ENCODE data around the gene HNRNPLL. TPM values are rescaled to one million over a fixed set of nuclear protein-coding genes. Genes with fewer than 3 reads are reported as not detected.
"Not testable (repeated sequence)": the region's sequence is repeated elsewhere in the genome, so short reads cannot be mapped to it uniquely, and the experiment has no call there.

The HNRNPLL gene
- total RNA-seq, 1 experiment from 2014 or later = 57.7 TPM

DNA sequence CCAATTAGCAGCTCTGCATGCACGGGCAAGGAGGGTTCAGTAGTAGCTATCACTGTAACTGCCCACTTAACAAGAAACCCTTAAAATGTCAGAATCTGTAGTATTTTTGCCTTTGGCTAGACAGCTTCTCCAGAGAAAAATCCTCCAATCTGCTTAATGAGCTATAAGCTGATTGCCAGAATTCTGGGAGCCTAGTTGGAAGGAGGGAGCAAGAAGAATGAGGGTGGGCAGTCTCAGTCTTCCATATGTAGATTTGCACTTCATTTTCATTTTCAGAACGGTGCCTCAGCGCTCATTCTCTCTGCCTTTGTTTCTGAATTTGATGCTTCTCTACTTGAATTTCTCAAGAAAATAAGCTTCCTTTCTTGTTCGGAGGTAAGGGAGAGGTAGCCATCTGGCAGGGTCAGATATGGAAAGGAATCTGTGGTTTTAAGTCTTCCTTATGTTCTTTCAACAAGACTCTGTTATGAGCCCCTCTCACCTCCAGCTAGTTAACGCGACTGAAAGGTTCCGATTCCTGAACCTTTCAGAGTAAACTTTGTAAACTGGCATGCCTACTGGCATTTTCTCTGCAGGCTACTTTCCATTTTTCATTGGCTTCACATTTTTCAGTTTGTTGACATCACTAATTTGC is 53.5 kb downstream of the HNRNPLL start:
- peaks cover 11% of the 10 kb centered on the region for H3K36me3 Mint-ChIP-seq (ENCODE audit: insufficient read depth, unreplicated experiment)
- ChIA-PET POLR2A (interaction anchor here (0.5 to 1.2 kb wide), 2 partner anchors 202 to 276 kb away, joined by 3 to 4 read pairs; partner anchors contain the start of gene SRSF7), CTCF (interaction anchor here (0.5 to 1.0 kb wide), 4 partner anchors 13 to 236 kb away, joined by 3 to 6 read pairs (median 4); no protein-coding TSS in a partner anchor)
- no peaks in the 10 kb centered on the region for H3K4me1 Mint-ChIP-seq (ENCODE audit: insufficient read depth, unreplicated experiment)
- no peaks in the 10 kb centered on the region for H3K27me3 Mint-ChIP-seq (ENCODE audit: insufficient read depth, unreplicated experiment)
- H3K4me3 Mint-ChIP-seq (ENCODE audit: unreplicated experiment) = no peak overlapping the region
- intact Hi-C loops (cut with micrococcal nuclease) = no loop called here
- DNase-seq (ENCODE audit: unreplicated experiment) = no peak
- no TSS peak for BruUV-seq (replicated peaks)
- TF ChIP-seq, protein P1, sequence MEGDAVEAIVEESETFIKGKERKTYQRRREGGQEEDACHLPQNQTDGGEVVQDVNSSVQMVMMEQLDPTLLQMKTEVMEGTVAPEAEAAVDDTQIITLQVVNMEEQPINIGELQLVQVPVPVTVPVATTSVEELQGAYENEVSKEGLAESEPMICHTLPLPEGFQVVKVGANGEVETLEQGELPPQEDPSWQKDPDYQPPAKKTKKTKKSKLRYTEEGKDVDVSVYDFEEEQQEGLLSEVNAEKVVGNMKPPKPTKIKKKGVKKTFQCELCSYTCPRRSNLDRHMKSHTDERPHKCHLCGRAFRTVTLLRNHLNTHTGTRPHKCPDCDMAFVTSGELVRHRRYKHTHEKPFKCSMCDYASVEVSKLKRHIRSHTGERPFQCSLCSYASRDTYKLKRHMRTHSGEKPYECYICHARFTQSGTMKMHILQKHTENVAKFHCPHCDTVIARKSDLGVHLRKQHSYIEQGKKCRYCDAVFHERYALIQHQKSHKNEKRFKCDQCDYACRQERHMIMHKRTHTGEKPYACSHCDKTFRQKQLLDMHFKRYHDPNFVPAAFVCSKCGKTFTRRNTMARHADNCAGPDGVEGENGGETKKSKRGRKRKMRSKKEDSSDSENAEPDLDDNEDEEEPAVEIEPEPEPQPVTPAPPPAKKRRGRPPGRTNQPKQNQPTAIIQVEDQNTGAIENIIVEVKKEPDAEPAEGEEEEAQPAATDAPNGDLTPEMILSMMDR (IDR thresholded peaks at IDR 0.05; ENCODE audit: unreplicated experiment) = no peak
- no peaks in the 10 kb centered on the region for H3K9me3 Mint-ChIP-seq (ENCODE audit: unreplicated experiment)
- H3K27ac Mint-ChIP-seq (ENCODE audit: low read depth, unreplicated experiment) = no peak overlapping the region

DNA sequence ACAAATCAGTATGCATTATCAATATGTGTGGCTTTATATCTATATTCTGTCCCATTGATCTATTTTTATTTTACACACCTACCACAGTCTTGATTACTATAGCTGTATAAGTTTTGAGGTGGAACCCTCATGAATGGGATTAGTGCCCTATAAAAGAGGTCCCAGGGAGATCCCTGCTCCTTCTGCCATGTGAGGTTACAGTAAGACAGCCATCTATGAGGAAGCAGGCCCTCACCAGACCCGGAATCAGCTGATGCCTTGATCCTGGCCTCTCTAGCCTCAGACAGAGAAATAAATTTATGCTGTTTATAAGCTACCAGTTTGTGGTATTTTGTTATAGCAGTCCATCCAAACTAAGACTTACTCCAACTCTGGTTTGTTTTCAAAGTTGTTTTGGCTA is 54.9 kb downstream of the HNRNPLL start:
- DNase-seq (ENCODE audit: unreplicated experiment) = no peak
- intact Hi-C loops (cut with micrococcal nuclease) = no loop called here

DNA sequence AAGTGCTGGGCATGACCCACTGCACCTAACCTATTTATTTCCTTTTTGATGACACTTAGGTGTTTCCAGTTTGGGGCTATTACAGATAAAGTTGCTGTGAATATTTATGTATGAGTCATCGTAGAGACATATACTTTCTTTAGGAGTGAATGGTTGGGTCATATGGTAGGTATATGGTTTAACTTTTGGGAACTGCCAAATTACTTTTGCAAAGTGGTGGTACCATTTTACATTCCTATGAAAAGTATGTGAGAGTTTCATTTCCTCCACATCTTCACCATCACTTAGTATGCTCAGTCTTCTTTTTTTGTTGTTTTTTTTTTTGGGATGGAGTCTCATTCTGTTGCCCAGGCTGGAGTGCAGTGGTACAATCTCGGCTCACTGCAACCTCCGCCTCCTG is 56.1 kb downstream of the HNRNPLL start:
- DNase-seq (ENCODE audit: unreplicated experiment) = no peak
- CTCF ChIA-PET = interaction anchor here (0.8 to 1.8 kb wide), 5 partner anchors 10 to 179 kb away, joined by 3 to 6 read pairs (median 3); no protein-coding TSS in a partner anchor
- H3K4me3 Mint-ChIP-seq (ENCODE audit: unreplicated experiment) = no peak overlapping the region
- peaks cover 4% of the 10 kb centered on the region for H3K36me3 Mint-ChIP-seq (ENCODE audit: insufficient read depth, unreplicated experiment)
- TF ChIP-seq, protein P1 (IDR thresholded peaks at IDR 0.05; ENCODE audit: unreplicated experiment) = no peak
- intact Hi-C loops (cut with micrococcal nuclease) = no loop called here
- H3K4me1 Mint-ChIP-seq (ENCODE audit: insufficient read depth, unreplicated experiment) = peaks cover 9% of the 10 kb centered on the region
- POLR2A ChIA-PET = no interaction called here
- H3K27me3 Mint-ChIP-seq (ENCODE audit: insufficient read depth, unreplicated experiment) = no peaks in the 10 kb centered on the region
- H3K9me3 Mint-ChIP-seq (ENCODE audit: unreplicated experiment) = no peaks in the 10 kb centered on the region
- H3K27ac Mint-ChIP-seq (ENCODE audit: low read depth, unreplicated experiment) = no peak overlapping the region
- BruUV-seq (replicated peaks) = no TSS peak

More for the DNA sequence above, 54.9 kb downstream of the HNRNPLL start:
- POLR2A ChIA-PET = interaction anchor here (0.7 to 1.2 kb wide), 3 partner anchors 8 to 204 kb away, joined by 3 to 4 read pairs (median 3); partner anchors contain the start of gene SRSF7
- Mint-ChIP-seq H3K36me3 (ENCODE audit: insufficient read depth, unreplicated experiment) (peaks cover 11% of the 10 kb centered on the region), H3K27me3 (ENCODE audit: insufficient read depth, unreplicated experiment) (no peaks in the 10 kb centered on the region), H3K9me3 (ENCODE audit: unreplicated experiment) (no peaks in the 10 kb centered on the region), H3K4me3 (ENCODE audit: unreplicated experiment) (no peak overlapping the region), H3K27ac (ENCODE audit: low read depth, unreplicated experiment) (no peak overlapping the region), H3K4me1 (ENCODE audit: insufficient read depth, unreplicated experiment) (peaks cover 5% of the 10 kb centered on the region)
- CTCF ChIA-PET = interaction anchor here (0.7 to 1.8 kb wide), 5 partner anchors 9 to 194 kb away, joined by 3 to 6 read pairs (median 4); no protein-coding TSS in a partner anchor
- no TSS peak for BruUV-seq (replicated peaks)
- TF ChIP-seq, protein P1 (IDR thresholded peaks at IDR 0.05; ENCODE audit: unreplicated experiment) = no peak

DNA sequence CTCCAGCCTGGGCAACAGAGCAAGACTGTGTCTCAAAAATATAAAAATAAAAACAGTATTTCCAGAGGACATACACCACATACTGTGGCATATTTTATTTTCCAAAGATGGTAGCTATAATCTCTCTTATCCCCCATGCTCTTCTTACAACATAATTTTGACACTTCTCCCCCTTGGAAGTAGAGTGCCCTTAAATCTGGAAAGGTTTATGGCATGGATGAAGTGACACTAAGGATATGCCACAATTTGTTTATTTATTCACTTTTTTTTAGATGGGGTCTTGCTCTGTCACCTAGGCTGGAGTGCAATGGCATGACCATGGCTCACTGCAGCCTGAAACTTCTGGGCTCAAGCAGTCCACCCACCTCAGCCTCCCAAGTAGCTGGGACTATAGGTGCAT is 56.7 kb downstream of the HNRNPLL start:
- no peaks in the 10 kb centered on the region for H3K27me3 Mint-ChIP-seq (ENCODE audit: insufficient read depth, unreplicated experiment)
- H3K9me3 Mint-ChIP-seq (ENCODE audit: unreplicated experiment) = no peaks in the 10 kb centered on the region
- peaks cover 4% of the 10 kb centered on the region for H3K36me3 Mint-ChIP-seq (ENCODE audit: insufficient read depth, unreplicated experiment)
- H3K4me1 Mint-ChIP-seq (ENCODE audit: insufficient read depth, unreplicated experiment) = peaks cover 9% of the 10 kb centered on the region
- DNase-seq (ENCODE audit: unreplicated experiment) = no peak
- TF ChIP-seq, protein P1 (IDR thresholded peaks at IDR 0.05; ENCODE audit: unreplicated experiment) = no peak
- H3K27ac Mint-ChIP-seq (ENCODE audit: low read depth, unreplicated experiment) = no peak overlapping the region
- no peak overlapping the region for H3K4me3 Mint-ChIP-seq (ENCODE audit: unreplicated experiment)
- intact Hi-C loops (cut with micrococcal nuclease) = no loop called here
- no TSS peak for BruUV-seq (replicated peaks)
- ChIA-PET CTCF (interaction anchor here (0.6 to 1.2 kb wide), 4 partner anchors 10 to 38 kb away, joined by 3 to 4 read pairs (median 3); no protein-coding TSS in a partner anchor), POLR2A (interaction anchor here (0.6 kb wide), 1 partner anchor 148 kb away, joined by 3 read pairs; no protein-coding TSS in a partner anchor)

DNA sequence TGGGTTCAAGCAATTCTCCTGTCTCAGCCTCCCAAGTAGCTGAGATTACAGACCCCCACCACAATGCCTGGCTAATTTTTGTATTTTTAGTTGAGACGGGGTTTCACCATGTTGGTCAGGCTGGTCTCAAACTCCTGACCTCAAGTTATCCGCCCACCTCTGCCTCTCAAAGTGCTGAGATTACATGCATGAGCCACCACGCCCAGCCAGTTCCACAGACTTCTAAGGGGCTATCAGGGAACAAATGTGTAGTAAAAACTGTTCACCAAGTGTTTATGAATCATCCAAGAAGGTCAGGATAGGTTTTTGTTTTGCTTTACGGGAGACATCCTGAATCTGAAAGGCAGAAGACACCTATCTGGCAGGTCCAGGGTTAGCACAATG is 60.5 kb downstream of the HNRNPLL start:
- H3K27ac Mint-ChIP-seq (ENCODE audit: low read depth, unreplicated experiment); H3K27me3 Mint-ChIP-seq (ENCODE audit: insufficient read depth, unreplicated experiment); H3K4me1 Mint-ChIP-seq (ENCODE audit: insufficient read depth, unreplicated experiment); H3K4me3 Mint-ChIP-seq (ENCODE audit: unreplicated experiment); BruUV-seq (replicated peaks); intact Hi-C loops (cut with micrococcal nuclease); H3K9me3 Mint-ChIP-seq (ENCODE audit: unreplicated experiment); H3K36me3 Mint-ChIP-seq (ENCODE audit: insufficient read depth, unreplicated experiment); DNase-seq (ENCODE audit: unreplicated experiment): not testable (repeated sequence)
- ChIA-PET POLR2A (interaction anchor here (0.7 to 2.1 kb wide), 4 partner anchors 22 to 209 kb away, joined by 3 to 5 read pairs (median 4); partner anchors contain the start of gene SRSF7), CTCF (interaction anchor here (0.5 to 1.5 kb wide), 4 partner anchors 9 to 717 kb away, joined by 3 read pairs; no protein-coding TSS in a partner anchor)

Measured in MCF 10A (cell line).